GM19463 (cell line): Measurements from ENCODE around the gene TBC1D22A.

ENCODE experiments used
- ATAC-seq: cut with Tn5 transposase; IDR thresholded peaks from one replicate; pipeline ENCODE4 v1.9.1; 2021; ENCODE audit warnings: mild to moderate bottlenecking, moderate library complexity; ENCODE audit not compliant: unreplicated experiment

Gene TBC1D22A

DNA sequence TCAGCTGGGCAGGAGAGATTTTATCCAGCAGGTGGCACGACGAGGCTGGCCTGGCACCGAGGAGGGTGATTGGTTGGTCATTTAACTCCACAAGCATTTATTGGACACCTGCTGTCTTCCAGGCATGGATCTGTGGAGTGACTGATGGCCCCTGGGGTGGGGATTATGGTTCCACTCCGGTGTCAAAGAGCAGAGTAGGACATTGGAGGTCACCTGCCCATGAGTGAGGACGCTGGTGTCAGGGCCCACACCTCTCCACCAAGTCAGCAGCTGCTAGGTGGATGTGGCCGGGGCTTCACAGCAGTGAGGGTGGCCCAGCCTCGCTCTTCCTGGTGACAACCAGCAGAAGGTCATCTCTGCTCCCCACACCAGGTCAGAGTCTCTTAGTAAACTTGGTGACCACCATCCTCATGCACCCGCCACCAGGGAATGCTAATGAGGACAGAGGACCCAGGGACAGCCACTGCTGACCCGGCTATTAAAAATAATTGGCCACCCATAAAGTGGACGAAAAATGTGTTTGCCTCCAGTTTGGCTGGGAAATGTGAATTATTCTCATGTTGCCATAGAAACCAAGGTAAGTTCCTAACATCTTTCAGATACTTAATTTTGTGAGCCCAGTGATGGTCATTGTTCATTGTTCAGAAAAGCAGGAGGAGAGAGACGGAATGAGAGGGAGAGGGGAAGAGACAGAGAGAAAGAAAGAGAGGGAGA lies 428.7 kb downstream of the TBC1D22A start:
- no peak for ATAC-seq

DNA sequence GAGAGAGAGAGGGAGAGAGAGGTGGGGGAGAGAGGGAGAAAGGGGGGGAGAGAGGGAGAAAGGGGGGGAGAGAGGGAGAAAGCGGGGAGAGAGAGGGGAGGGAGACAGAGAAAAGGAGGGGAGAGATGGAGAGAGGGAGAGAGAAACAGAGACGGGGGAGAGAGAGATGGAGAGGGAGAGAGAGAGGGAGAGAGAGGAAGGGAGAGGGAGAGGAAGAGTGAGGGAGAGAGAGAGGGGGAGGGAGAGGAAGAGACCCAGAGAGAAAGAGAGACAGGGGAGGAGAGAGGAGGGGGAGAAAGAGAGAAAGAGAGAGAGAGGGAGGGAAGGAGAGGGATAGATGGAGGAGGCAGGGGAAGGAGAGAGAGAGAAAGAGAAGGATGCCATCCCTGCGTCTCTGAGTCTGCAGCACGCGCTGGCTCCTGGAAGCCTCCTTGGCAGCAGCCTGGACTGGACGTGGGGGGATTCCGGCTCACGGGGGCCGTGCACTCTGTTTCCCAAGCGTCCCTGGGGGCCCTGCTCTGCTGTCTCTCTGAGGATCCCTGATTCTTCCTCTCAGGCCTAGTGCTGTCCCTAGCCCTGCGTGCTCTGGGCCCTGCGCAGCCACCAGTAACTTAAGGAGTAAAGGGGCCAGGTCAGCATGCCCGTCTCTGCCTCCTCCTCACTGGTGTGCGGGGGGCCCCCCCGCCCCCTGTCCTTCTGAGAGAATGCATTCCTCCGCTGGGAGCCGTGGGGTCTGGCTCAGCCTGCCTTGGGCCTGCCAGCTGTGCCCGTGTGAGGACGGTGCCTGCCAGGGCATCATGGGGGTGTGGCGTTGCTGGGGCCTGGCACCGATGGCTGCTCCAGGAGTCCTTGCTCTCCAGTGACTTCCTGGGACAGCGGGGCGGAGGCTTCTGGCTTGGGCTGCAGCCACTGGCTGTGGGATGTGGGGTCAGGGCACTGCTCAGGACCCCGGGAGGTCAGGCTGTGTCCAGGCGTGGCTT lies 429.5 kb downstream of the TBC1D22A start:
- no peak for ATAC-seq

DNA sequence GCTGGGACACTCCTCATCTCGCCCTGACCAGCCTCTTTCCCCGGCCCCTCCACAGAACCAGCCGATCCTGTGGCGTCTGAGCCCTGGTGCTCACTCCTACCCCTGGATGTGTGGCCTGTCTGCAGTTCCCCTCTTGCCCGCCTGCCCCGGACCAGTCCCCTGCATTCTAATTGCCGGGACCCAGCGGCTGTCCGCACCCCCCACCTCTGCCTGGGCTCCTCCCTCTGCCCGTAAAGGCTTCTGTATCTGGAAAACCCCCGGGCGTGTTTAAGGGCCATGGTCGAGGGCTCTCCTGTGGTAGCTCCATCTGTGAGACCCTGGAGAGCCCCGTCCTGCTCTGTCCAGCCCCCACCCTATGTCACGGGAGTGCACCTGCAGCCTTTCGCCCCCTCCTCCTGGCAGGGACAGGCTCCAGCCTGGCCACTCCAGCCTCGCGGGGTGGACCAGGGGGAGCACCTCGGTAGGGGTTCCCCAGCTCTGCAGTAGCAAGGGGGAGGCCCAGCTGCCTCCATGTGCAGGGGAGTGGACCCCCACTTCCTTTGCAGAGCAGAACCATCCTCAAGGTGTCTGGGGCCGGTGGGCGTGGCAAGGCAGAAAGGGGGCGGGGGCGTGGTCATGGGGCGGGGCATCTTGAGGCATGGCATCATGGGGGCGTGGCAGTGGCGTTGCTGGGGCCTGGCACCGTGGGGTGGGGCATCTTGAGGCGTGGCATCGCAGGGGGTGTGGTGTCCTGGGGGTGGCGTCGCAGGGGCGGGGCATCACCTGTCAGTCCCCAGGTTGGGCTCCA lies 430.4 kb downstream of the TBC1D22A start:
- ATAC-seq, result no peak

DNA sequence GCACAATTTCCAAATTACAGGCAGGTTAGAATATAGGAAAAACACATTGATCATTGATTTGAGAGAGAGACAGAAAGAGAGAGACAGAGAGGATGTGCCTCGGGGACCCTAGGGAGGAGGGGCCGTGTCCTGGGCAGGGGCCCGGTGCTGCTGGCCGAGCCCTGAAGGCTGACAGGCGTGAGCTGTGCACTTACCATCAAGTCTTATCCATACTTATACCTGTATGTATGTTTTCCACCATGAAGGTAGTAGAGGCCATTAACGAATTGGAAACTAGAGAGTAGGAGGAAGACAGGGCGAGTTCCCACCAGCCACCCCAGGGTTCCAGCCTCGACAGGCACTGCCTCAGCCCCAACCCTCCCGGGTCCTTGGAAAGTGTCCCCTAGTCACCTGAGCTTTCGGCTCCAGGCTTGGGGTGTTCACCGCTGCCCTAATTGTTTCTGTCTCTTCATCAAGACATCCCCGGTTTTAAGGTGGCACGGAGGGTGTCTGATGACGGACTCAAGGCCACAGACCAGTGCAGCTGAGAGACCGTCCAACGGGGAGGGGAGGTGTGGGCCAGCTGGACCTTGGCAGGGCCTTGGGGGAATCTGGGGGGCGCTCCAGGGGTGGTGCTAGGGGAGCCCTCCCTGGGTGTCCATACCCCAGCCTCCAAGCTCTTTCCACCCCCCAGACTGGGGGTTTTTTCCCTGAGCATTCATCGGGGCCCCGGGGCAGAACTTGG lies 431.3 kb downstream of the TBC1D22A start:
- ATAC-seq, result no peak

DNA sequence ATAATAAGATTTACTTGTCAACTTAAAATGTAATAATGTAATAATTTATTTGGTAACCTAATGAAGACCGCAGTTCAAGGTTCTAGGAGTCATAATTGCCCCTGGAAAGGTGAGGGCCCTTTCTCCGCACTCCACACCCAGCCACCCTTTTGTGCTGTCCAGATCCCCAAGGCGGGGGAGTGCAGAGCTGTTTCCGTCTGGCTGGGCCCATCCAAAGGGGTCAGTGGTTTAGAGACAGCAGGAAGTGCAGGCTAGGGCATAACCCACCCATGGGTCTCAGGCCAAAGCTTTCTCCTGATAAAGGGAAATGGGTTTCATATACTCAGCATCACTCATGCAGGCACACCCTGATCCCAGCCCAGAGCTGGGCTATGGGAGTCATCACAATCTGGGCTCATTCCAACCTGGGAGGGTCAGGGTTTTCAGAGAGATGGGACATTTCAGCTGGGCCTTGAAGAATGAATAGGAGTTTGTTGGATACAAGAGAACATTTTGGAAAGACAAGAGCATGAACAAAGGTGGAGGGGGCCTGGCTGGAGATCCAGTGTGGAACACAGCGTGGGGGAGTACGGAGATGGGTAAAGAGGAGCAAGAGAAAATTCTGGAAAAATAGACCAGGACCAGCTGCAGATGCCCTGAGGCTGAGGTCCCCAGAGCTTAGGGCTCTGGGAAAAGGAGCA lies 432.2 kb downstream of the TBC1D22A start:
- no peak for ATAC-seq

DNA sequence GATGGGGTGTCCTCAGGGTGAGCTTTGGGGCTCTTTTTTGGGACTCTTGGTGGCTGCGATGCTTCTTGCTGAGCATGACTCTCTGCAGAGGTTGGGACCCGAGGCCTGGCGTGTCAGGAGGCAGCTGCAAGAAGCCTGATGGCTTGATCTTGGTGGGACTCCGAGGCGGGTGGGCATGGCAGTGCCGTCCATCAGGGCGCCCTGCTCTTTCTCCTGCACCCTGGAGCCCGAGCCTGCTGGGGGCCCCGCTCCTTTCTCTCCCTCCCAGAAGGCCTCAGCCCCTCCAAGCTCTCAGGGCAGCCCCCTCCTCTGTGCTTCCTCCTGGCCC lies 432.7 kb downstream of the TBC1D22A start:
- ATAC-seq, result no peak

DNA sequence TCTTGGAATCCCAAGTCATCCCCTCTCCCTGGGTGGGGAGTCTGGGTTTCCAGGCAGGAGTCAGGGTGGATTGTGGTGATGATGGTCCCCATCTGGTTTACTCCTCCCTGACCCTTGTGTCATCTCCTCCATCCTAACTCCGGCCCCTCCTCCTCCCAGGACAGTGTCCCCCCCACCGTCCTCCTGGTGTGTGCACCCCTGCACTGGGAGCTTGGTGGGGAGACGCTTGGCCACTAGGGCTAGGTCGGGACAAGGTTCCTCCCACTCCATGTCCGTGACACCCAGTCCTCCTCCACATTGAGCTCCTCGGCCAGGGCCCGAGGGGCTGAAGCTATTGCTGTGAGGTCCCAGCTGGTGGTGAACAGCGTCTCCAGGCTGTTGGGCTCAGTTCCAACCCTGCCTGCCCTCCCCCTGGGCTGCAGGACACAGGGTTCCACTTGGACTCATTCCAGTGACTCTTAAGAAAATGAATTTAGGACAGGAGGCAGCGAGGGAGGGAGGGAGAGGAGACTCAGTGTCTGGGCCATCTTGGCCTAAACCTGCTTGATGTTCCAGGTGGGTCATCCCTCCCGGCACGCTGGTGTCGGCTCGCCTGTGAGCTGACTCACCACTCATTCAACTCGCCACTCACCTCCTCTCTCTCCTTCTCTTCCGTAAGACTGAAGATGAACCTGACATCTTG lies 433.2 kb downstream of the TBC1D22A start:
- ATAC-seq, result no peak

DNA sequence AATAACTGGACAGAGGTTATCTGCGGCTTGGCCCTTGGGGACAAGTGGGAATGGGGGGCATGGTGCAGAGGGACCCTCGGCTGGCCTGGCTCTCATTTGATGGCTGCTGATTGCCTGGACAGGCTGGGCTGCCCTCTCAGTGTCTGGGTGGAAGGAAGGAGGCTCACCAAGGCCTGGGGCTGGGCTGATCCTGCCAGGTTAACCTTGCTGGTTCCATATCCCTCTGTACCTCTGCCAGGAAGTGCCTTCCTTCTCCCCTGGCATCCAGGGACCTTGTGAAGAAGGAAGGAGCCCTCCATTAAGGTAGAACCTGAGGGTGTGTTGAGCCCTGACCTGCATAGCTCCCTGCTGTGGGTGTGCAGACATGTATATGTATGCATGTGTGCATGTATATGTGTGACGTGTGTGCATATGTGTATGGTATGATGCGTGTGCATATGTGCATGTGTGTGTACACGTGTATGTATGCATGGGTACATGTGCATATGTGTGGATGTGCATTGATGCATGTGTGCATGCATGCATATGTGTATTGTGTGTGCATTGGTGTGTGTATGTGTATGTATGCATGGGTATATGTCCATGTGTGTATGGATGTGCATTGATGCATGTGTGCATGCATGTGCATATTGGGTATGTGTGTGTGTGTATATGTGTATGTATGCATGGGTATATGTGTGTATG lies 433.9 kb downstream of the TBC1D22A start:
- no peak for ATAC-seq

DNA sequence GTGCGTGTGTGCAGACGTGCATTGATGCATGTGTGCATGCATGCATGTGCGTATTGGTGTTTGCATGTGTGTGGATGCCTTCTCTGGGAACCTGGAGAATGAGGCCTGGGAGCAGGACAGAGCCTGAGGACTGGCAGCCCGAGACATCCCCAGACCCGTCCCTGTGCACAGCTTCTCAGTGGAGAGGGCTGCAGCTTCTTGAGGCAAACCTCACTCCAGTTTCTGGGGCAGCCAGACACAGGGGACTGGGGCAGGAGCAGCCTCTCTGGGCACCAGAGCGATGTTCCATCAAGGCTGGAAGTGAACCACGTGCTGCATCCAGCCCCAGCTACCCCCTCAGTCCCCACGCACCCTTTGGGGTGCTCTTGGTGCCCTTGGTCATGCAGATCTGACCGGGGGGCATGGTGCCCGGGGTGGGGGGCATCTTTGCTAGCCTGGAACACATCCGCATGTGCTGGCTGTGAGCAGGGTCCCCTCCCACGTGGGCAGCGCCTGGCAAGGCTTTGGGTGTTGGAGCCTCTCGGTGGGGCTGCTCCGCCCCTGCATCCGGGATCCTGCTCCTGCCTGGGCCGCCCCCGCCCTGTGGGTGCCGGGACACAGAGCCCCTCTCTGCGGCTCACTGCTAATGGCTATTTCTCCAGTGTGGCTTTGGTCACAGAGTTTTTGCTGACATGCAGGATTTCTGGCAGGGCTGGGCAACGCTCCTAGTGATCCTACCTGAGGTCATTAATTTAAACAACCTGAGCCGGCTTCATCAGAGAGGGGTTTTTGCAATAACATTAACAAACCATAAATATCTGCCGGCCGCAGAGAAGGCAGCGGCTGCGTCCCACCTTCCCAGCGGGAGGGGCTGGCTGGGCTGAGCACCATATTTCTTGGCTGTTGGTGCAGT lies 434.7 kb downstream of the TBC1D22A start:
- ATAC-seq, result no peak

DNA sequence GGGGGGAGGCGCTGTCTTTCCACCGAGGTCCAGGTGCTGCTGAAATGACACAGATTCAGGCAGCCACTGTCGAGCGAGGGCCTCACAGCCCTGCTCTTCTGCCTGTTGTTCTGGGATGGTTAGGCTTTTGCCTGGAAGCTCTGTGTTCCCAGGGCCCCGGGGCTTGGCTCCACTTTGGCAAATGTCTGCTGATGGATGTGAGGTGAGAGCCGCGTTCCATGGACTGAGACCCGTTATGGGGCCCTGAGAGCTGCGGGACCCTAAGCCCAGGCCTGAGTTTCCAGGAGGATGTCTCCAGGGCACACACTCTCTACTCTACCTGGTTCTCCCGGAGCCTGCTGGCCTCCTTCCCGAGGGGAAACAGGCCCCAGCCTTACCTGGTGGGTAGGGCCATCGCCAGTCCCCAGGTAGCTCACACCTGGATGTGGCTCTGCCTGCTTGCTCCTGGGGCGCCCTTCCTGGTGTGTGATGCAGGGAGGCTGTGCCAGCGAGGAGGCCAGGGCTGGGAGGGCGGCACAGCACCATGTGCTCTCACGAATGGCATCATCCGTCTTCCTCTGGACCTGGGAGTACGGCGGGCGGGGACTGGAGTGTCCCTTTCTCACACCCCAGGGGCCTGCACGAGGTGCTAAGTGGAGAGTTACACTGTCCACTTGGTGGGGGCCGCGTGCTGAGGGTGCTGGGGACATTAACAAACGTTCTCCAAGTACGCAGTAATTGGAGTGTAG lies 435.5 kb downstream of the TBC1D22A start:
- no peak for ATAC-seq

DNA sequence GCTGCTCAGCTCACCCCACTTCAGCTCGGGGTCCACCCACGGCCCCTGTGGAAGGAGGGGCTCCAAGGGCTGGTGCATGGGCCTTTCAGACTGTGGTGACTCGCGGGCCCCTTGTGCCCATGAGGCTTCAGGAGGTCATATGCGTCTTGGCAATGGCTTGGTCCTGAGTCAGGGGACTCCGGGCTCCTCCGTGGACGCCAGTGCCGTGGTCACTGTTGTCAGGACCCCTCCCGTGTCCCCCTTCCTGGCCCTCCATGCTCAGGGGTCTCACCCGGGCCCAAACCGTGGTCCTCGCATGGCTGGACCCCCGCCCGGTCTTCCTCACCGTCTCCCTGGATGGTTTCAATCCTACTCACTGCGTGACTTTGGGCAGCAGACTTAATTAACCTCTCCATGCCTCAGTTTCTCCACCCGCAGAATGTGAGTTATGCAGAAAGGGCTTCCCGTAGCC lies 436.4 kb downstream of the TBC1D22A start:
- no peak for ATAC-seq

DNA sequence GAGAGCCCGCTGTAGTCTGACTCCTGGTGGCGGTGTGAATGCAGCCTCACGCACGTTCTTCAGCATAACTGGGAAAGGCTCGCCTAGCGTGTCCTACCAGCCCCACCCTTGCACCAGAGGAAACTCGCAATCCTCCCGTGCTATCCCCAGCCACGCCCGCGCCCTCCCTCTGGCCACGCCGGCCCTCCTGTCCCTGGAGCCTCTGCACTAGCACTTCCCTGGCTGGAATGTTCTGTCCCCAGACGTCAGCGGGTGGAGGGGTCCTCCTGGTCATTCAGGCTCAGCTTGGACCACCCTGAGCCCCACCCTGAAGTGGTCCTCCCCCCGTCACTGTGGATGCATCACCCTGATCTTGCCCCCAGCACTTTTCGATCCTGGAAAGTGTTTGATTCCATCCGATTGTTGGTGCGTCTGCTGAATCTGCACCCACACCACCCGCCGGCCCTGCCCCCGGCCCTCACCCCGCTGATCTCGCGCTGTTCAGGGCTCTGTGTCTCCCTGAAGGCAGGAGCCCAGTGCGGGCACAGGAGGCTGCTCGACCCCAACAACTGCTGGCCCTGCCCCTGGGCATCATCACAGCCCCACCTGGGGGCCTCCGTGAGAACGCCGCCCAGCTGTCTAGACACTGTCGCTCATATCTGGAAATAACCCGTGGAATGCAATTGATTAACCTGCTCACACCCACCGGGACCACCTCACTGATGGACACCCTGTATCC lies 437.0 kb downstream of the TBC1D22A start:
- no peak for ATAC-seq

DNA sequence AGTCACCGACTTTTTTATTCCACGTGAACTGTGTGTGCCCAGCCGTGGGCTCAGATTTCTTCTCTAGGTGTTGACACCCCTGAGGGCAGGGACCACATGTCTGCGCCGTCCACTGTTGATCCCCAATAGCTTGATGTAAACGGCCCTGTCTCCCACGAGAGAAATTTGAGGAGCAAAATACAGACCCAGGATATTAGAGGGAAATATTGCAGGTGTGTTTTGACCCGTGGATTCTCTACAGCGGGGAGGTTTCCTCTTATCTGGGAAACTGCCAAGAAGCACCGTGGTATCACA lies 437.5 kb downstream of the TBC1D22A start:
- ATAC-seq, result no peak

DNA sequence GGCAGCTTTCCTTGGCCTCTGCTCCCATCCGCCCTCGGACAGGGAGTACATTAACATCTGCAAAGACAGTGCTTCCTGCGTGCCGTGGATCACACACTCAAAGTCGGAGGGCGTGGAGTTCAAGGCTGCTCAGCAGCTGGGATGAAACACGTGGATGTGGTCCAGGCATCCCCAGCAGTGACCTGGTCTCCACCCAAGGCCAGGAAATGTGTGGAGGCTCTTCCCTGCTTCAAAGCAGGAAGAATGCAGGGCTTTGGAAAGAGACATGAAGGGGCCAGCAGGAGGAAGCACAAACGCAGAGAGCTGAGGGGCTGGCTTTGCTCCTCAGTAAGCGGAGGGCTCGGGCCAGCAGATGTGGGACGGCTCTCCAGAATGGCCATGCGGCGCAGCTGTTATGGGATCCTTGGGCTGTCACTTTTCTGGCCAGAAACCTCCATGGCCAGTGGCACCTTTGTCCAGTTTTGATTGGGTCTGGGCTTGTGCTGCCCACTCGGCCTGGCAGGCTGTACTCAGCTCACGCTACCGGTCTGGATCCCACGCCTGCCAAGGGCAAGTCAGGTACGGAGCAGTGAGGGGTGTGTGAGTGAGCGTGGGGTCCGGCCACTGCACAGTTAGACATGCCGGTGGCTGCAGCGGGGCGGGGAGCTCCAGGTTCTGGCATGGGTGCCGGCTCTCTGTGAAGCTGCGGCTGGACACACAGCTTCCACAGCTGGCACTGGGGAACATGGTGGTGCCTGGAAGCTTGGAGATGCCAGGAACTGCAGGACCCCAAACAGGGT lies 438.0 kb downstream of the TBC1D22A start:
- ATAC-seq, result no peak

DNA sequence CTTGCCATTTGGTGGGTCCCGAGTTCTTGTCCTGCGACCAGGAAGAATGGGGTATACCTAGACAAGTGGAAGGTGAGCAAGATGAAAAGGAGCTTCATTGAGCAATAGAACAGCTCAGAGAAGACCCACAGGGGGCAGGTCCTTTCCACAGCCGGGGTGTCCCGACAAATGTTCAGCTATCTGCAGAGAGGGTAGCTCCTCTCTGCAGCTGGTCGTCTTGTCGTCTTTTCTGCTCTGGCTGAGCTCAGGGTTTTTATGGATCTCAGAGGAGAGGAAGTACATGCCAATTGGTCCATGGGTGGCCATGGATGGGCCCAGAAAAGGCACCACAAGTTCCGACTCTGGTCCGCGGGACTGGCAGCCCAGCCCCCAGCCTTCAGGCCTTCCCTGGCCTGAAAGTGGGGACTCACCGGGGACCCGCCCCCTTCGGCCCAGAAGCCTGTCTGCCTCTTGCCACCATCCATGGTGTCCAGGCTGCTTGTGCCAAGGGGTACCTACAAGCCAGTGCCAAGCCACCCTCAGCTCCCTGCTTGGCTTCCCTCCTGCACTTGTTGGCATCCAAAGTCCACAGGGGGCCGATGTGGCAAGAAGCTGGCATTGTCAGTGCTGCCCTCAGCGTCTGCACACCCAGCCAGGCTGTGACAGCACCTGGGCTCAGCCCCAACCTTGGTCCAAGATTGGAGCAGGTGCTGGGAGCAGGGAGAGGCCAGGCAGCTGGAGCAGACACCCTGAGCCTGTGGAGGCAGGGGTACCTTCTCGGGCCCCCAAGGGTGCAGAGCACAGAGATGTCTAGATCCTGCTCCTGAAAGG lies 438.9 kb downstream of the TBC1D22A start:
- no peak for ATAC-seq
